ENCODE results near the gene GCN1.

Gene GCN1

DNA sequence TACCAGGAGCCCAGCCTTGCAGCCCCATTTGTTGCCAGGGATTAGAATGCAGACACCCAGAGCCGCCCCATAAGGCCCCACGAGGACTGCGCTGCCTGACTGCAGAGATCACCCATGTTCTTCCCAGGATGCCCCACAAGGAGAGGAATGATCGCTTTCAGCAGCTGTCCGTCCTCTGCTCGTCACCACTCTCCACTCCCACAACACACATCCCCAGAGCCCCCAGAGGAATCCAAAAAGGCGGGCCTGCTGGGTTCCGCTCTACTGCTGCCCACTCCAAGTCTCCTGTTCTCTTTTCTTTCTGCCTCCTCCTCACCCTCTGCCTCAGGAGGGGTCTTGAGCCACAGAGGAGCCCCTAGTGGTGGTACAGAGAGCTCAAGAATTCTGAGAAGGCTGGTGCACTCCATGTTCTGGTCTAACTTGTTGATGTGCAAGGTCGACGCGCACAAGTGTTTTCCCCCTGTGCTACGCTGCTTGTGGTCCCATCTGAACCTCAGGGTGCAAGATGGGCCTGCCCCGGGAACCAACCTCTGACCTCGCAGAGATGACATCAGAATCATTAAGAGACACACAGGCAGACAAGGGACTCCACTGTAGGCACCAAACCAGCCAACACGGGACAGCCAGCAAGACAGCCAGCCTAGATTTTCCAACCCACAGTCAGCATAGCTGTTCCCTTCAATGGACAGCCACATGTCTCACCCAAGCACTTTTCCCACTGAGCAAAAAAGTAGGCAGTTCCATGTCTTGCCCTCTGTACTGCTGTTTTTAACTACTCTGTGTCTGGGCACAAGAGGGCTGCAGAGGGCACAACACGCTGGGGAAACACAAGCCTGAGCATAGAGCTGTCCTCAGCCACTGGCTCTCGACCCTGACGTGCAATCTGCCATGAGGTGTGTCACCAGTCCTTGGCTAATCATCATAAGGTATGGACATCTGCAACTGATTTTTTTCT lies 41.1 kb upstream of the GCN1 start:
- peak overlapping the region; percentile 56 to 94 for H3K27ac Mint-ChIP-seq
- H3K36me3 Mint-ChIP-seq (ENCODE audit: insufficient read depth), result peaks cover 43% of the 10 kb centered on the region
- DNase-seq (no peak), ATAC-seq (replicated peaks) (peak; percentile 11)
- peak overlapping the region; percentile 57 to 65 for H3K4me3 Mint-ChIP-seq
- H3K4me1 Mint-ChIP-seq (ENCODE audit: low read depth in 2 of 2), result peaks cover 79 to 82% of the 10 kb centered on the region in 2 donors
- no peaks in the 10 kb centered on the region for H3K9me3 Mint-ChIP-seq
- H3K27me3 Mint-ChIP-seq, result no peaks in the 10 kb centered on the region

DNA sequence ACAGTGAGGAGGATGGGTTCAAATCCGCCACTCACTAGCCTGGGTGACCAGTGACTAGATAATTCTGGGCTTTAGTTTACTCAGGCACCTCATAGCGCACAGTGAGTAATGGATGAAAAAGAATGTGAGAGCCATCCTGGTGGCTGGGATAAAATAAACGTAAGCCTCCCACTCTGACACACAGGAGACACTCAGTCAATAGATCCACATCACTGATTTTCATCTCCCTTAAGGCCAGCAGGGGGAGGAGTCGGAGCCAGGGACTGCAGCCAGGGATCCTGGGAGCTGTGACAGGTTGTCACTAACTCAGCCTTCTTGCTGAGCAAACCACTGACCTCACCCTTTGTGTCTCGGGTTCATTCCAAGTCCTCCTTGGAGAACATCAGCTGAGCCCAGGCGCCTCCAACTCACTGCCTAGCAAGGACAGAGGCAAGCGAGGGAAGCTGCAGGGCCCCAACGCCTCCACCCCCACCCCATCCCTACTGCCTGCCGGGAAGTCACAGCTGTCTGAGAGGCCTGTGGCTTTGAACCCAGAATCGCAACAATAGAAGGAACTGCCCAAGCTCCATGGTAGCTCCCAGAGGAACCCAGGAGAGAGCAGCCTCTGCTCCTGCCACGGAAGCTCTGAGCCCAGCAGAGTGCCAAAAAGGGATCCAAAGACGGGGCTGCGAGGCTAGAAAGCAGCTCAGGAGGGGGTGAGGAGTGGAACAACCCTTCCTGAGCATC lies 40.3 kb upstream of the GCN1 start:
- DNase-seq (no peak), ATAC-seq (replicated peaks) (no peak)
- Mint-ChIP-seq H3K27me3 (no peaks in the 10 kb centered on the region), H3K9me3 (no peaks in the 10 kb centered on the region), H3K27ac (peak overlapping the region; percentile 56 to 94), H3K4me1 (ENCODE audit: low read depth in 2 of 2) (peaks cover 77 to 78% of the 10 kb centered on the region in 2 donors), H3K36me3 (ENCODE audit: insufficient read depth) (peaks cover 47% of the 10 kb centered on the region), H3K4me3 (peak overlapping the region; percentile 8 to 65)

DNA sequence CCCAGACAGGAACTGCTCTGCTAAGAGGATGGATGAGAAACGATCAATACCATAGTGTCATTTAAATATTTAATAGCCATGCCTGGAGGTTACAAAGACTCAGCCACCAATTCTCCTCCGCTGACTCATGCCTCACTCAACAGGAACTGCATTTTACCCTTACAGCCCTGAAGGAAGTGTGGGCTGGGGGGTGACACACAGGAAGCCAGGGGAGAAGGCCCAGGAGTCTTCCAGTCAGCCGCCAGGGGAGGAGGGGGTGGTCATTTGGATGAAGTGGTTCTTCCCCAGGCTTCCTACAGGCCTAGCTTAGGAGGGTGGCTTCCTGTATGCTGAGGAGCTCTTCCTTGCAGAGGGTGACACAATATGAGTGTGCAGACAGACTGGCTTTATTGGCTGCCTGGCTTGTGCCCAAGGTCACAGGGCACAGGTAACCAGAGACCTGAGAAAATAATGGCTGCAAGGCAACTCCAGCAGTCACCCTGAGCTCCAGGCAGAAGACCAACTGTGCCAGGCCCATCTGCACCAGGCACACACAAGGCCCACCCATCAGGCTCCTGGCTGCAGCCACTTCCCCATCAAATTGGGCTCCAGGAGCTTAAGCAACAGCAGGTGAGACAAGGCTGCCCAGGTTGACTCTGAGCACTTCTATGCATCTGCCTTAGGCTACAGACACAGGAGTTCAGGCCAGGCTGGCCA lies 36.9 kb upstream of the GCN1 start:
- peaks cover 82 to 89% of the 10 kb centered on the region in 2 donors for H3K4me1 Mint-ChIP-seq (ENCODE audit: low read depth in 2 of 2)

DNA sequence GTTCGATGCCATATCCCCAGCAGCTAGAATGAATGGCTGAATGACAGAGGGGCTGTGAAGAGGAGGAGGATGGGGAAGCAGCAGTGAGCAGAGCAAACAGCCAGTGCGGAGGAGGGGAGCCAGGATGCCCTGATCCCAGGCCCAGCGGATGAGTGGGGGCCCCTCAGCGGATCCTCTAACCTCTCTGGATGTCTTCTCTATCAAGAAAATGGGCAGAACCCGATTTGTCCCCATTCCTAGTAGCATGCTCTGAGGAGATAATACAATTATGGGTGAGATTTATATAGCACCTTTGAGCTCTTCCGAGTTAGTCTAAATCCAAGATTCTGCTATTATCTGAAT lies 36.4 kb upstream of the GCN1 start:
- H3K36me3 Mint-ChIP-seq (ENCODE audit: insufficient read depth), result peaks cover 41% of the 10 kb centered on the region
- no peaks in the 10 kb centered on the region for H3K27me3 Mint-ChIP-seq
- peak overlapping the region; percentile 77 to 80 for H3K4me3 Mint-ChIP-seq
- DNase-seq (no peak), ATAC-seq (replicated peaks) (no peak)
- H3K4me1 Mint-ChIP-seq (ENCODE audit: low read depth in 2 of 2), result peaks cover 82 to 90% of the 10 kb centered on the region in 2 donors
- no peaks in the 10 kb centered on the region for H3K9me3 Mint-ChIP-seq
- H3K27ac Mint-ChIP-seq, result peak overlapping the region; percentile 56 to 89

More for the DNA sequence above, 36.9 kb upstream of the GCN1 start:
- Mint-ChIP-seq H3K4me3 (peak overlapping the region; percentile 77 to 80), H3K36me3 (ENCODE audit: insufficient read depth) (peaks cover 41% of the 10 kb centered on the region), H3K27ac (peak overlapping the region; percentile 56 to 89), H3K9me3 (no peaks in the 10 kb centered on the region), H3K27me3 (no peaks in the 10 kb centered on the region)
- ATAC-seq (replicated peaks) (peak; percentile 79), DNase-seq (peak; percentile 48 to 56 (median 49))

DNA sequence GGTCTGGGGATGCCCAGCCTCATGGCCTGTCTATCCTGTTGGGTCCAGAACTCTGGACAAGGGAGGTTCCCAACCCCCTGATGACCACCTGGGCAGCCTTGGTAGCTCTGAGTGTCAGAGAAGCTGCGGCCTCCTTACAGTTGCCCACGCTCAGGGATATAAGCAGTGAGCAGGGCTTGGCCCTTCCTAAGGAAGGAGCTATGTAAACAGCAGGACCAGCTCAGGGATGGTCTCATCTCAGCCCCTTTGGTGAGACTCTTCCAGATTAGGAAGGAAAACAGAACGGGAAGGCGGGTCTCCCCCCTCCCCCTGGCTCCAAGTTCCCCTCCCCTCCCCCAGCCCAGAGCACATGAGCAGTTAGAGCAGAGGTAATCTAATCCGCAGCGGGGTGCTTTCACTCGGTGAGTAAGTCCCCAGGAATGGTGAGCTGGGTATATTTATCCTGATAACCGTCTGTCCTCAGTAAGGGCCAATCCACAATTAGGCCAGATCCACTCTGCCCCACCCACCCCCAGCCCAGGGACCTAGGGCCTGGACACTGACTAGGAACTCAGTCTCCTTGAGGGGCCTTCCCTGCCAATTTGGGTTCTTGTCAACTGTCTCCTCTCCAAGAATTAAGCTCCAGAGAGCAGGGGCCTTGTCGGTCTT lies 35.9 kb upstream of the GCN1 start:
- H3K9me3 Mint-ChIP-seq, result no peaks in the 10 kb centered on the region
- no peak for DNase-seq
- H3K27ac Mint-ChIP-seq, result peak overlapping the region; percentile 56 to 89
- H3K4me3 Mint-ChIP-seq, result peak overlapping the region; percentile 77 to 80
- ATAC-seq (replicated peaks), result no peak
- no peaks in the 10 kb centered on the region for H3K27me3 Mint-ChIP-seq
- peaks cover 82 to 90% of the 10 kb centered on the region in 2 donors for H3K4me1 Mint-ChIP-seq (ENCODE audit: low read depth in 2 of 2)
- H3K36me3 Mint-ChIP-seq (ENCODE audit: insufficient read depth), result peaks cover 43% of the 10 kb centered on the region

DNA sequence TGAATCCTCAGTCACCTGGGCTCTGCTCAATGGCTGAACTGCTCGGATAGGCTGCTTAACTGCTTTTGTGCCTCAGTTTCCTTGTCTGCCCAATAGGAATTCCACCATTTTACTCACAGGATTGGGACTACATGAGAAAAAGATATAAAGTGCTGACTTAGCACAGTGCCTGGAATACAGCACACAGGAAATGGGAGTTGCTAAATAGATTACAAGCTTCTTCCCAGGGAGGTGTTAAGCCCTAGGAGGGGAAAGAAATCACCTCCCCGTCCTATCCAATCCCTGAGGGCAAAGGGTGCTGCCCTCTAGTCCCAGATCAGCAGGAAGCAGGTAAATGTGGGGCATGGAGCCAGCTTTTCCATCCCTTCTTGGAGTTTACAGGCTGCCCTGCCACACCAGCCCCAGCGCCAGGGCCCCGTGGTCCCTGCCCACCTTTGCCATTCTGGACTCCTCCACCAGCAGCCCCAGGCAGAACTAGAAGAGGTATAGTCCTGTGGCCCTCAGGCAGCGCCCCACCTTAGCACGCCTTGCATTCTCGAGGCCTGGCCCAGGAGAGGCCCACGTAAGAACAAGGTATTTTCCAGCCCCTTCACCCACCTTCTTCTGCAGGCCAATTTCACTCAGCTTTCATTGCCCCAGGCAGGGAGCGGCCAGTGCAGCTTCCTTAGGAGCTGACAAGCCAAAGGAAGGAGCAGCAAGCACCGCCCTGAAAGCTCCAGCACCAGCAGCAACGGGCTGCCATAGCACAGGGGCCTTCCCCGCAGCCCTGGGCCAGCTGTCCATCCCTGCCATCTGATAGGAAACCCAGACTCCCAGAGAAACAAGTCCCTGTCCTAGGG lies 35.2 kb upstream of the GCN1 start:
- ATAC-seq (replicated peaks) (no peak), DNase-seq (no peak)
- peaks cover 80 to 87% of the 10 kb centered on the region in 2 donors for H3K4me1 Mint-ChIP-seq (ENCODE audit: low read depth in 2 of 2)
- peaks cover 42% of the 10 kb centered on the region for H3K36me3 Mint-ChIP-seq (ENCODE audit: insufficient read depth)
- no peaks in the 10 kb centered on the region for H3K27me3 Mint-ChIP-seq
- H3K4me3 Mint-ChIP-seq, result peak overlapping the region; percentile 77 to 80
- peak overlapping the region; percentile 49 to 56 for H3K27ac Mint-ChIP-seq
- no peaks in the 10 kb centered on the region for H3K9me3 Mint-ChIP-seq

DNA sequence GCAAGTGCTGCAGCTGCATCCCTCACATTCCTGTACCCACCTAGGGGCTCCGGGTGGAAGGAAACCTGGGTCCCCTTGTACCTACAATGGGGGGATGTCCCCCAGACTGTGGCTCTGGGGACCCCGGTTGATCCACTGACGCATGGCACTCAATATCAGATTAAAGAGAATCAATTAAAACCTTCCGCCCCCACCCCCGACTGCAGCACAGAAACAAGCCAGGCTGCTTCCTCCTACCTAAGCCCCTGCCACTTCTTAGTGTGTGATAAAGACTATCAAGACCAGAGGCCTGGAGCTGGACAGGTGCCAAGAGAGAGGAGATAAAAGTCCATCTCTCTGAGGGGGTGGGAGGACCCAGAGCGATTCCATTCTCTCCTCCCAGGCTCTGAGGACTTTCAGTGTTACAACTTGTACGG lies 34.6 kb upstream of the GCN1 start:
- H3K27me3 Mint-ChIP-seq, result no peaks in the 10 kb centered on the region
- peak overlapping the region; percentile 49 to 56 for H3K27ac Mint-ChIP-seq
- peak overlapping the region; percentile 77 to 80 for H3K4me3 Mint-ChIP-seq
- H3K9me3 Mint-ChIP-seq, result no peaks in the 10 kb centered on the region
- DNase-seq (no peak), ATAC-seq (replicated peaks) (no peak)
- H3K36me3 Mint-ChIP-seq (ENCODE audit: insufficient read depth), result peaks cover 43% of the 10 kb centered on the region
- peaks cover 74 to 82% of the 10 kb centered on the region in 2 donors for H3K4me1 Mint-ChIP-seq (ENCODE audit: low read depth in 2 of 2)

DNA sequence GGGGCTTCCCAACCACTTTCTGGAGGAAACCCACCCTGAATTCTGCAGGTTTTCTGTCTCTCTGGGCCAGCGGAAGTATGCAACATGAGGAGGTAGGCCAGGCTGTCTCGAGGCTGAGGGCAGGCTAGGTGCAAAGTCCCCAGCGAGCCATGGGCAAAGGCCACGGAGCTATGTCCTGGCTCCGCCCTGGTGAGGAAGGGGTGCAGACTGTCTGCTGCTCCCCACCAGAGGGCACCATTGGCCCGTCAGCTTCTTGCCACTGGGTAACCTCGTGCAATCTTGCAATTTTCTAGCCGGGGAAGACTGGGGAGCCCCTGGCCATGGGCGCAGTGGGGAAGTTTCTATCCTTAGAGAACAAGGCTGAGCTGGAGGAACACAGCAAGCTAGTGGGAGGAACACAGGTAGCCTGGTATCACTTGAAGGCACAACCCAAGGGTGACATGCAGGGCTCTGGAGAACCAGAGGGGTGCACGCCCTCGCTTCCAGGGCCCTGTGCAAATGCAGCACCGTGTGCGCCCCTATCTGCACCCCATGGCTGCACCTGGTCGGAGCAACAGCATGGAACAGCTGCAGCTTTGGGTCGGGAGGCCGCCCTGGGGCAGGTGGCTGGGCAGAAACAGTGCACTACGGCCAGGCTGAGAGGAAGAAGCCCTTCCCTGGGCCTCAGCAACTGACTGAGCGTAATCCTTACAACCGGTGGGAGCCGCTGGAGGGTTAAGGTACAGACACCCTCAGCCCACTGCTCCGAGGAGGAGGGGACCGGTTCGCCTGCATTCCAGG lies 34.0 kb upstream of the GCN1 start:
- ATAC-seq (replicated peaks) (peak; percentile 75), DNase-seq (peak; percentile 83 to 88 (median 84))
- Mint-ChIP-seq H3K4me3 (peak overlapping the region; percentile 77 to 80), H3K27me3 (no peaks in the 10 kb centered on the region), H3K27ac (peak overlapping the region; percentile 56 to 74), H3K4me1 (ENCODE audit: low read depth in 2 of 2) (peaks cover 68 to 76% of the 10 kb centered on the region in 2 donors), H3K9me3 (no peaks in the 10 kb centered on the region), H3K36me3 (ENCODE audit: insufficient read depth) (peaks cover 49% of the 10 kb centered on the region)

DNA sequence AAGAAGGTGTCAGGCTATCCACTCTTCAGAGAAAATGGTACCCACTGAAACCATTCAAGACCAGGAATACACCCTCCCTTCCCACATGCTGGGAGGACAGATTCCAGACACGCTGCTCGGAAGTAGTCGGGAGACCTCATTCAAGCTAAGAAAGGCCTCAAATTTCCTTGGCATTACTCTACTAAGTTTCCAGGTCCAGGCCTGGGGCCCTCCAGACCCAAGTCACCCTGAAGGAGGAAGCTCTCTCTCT lies 33.5 kb upstream of the GCN1 start:
- peaks cover 52% of the 10 kb centered on the region for H3K36me3 Mint-ChIP-seq (ENCODE audit: insufficient read depth)
- H3K27ac Mint-ChIP-seq, result peak overlapping the region; percentile 56 to 74
- peaks cover 66 to 74% of the 10 kb centered on the region in 2 donors for H3K4me1 Mint-ChIP-seq (ENCODE audit: low read depth in 2 of 2)
- H3K4me3 Mint-ChIP-seq, result peak overlapping the region; percentile 77 to 80
- no peak for DNase-seq
- no peaks in the 10 kb centered on the region for H3K27me3 Mint-ChIP-seq
- ATAC-seq (replicated peaks), result no peak
- H3K9me3 Mint-ChIP-seq, result no peaks in the 10 kb centered on the region

DNA sequence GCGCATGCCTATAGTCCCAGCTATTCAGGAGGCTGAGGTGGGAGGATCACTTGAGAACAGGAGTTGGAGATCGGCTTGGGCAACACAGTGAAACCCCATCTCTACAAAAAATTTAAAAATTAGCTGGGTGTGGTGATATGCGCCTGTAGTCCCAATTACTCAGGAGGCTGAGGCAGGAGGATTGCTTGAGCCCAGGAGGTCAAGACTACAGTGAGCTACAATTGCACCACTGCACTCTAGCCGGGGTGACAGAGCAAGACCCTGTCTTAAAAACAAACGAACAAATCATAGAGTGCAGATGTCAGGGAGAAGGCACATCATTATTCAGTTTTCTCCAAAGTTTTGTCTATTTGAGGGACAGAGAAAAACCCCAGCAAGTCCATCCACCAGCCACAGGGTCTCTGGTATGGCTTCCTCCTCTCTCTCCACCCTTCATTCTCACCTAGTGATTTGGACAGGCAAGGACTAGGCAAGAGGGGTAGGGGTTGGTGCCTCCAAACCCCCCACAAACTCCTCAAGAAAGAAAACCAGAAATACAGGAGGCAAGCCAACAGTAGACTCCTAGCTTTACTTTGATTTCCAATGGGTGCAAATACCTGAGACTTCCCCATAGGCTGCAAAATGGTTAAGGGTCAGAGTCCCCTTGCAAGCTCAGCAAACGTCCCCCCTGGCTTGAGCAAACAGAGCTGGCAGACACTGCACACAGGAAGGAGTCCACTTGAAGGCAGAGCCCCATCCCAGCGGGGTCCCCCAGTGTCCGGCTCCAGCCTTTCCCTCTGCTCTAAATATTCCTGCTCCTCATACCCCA lies 32.9 kb upstream of the GCN1 start:
- Mint-ChIP-seq H3K27me3 (no peaks in the 10 kb centered on the region), H3K9me3 (no peaks in the 10 kb centered on the region), H3K4me3 (peak overlapping the region; percentile 77 to 80), H3K36me3 (ENCODE audit: insufficient read depth) (peaks cover 57% of the 10 kb centered on the region), H3K4me1 (ENCODE audit: low read depth in 2 of 2) (peaks cover 65 to 73% of the 10 kb centered on the region in 2 donors), H3K27ac (peak overlapping the region; percentile 74 to 79)
- ATAC-seq (replicated peaks) (no peak), DNase-seq (no peak)

DNA sequence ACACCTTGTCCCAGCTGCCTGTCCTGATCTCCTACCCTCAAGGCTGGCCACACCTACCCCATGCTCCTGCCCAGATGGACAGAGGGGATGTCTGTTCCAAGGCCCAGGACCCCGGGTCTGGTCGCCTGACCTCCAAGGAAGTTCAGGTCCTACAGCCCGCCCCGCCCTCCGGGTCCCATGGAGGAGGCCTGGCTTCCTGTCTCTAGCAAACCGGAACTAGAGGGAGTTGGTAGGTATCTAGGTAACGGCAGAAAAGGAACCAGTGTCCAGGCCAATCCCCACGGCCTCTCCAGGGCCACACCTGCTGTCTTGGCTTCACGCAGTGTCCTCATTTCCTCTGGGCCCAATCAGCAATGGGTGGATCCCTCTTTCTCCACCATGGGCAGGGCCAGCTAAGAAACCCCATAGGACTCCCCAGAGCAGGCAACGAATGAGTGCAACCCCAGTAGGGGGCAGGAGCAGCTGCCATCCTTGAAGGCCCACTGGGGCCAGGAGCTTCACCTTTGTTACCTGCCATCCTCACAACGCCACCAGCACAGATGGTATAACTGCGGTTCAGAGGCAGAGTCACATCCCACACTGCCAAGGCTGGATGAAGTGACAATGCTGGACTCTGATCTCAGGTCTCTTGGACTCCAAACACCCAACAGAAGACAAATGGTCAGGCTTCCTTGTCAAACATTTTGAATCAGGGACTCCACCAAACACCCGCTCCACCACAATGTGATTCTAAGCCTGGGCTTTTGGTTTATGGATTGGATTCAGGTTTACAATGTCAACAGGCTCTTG lies 31.5 kb upstream of the GCN1 start:
- ATAC-seq (replicated peaks), result no peak
- Mint-ChIP-seq H3K9me3 (no peaks in the 10 kb centered on the region), H3K27me3 (no peaks in the 10 kb centered on the region), H3K36me3 (ENCODE audit: insufficient read depth) (peaks cover 59% of the 10 kb centered on the region), H3K27ac (peak overlapping the region; percentile 74 to 79), H3K4me3 (peak overlapping the region; percentile 15 to 55), H3K4me1 (ENCODE audit: low read depth in 2 of 2) (peaks cover 51 to 59% of the 10 kb centered on the region in 2 donors)
- no peak for DNase-seq
